Erythroblast (primary cell): ENCODE measurements around the gene SFSWAP.

ENCODE experiments used
- DNase-seq, 2 experiments: peaks; one replicate each; lab custom pipeline; 2025; lab: John Stamatoyannopoulos, UW
- GATA1 ChIP-seq: IDR thresholded peaks from 2 replicates; pipeline ENCODE4 v1.6.1; 2011; ENCODE audit warnings: low read depth, mild to moderate bottlenecking, control low read depth, low read length, moderate library complexity
- POLR2A ChIP-seq: IDR thresholded peaks from 2 replicates; pipeline ENCODE4 v1.6.1; 2011; ENCODE audit warnings: mild to moderate bottlenecking, low read length

SFSWAP gene

GRCh38 chr12:131843527-131843926 lies 132.6 kb downstream of the SFSWAP start:
- no peak for DNase-seq
- TF ChIP-seq POLR2A (no peak), GATA1 (no peak)

- DNase-seq, result no peak
- TF ChIP-seq POLR2A (no peak), GATA1 (no peak)
Observed at GRCh38 chr12:131844140-131844539, 133.2 kb downstream of the SFSWAP start.

GRCh38 chr12:131844656-131845055 lies 133.8 kb downstream of the SFSWAP start:
- no peak for TF ChIP-seq GATA1
- no peak for TF ChIP-seq POLR2A
- DNase-seq, result no peak

GRCh38 chr12:131845121-131845520 lies 134.2 kb downstream of the SFSWAP start:
- TF ChIP-seq GATA1 (no peak), POLR2A (no peak)
- DNase-seq, result no peak

- TF ChIP-seq POLR2A, result no peak
- no peak for TF ChIP-seq GATA1
- DNase-seq, result no peak
Observed at GRCh38 chr12:131847456-131847855, 136.6 kb downstream of the SFSWAP start.

- TF ChIP-seq GATA1, result no peak
- no peak for TF ChIP-seq POLR2A
Observed at GRCh38 chr12:131848753-131849152, 137.9 kb downstream of the SFSWAP start.

More at GRCh38 chr12:131848753-131849152, 137.9 kb downstream of the SFSWAP start:
- no peak for DNase-seq
